DOHH2 (cell line): ENCODE measurements around the gene FAT2.

Source experiments
- EZH2phosphoT487 ChIP-seq: fragments of 200-600 bp; sonication (generic); IDR thresholded peaks from 2 replicates; pipeline ENCODE4 v1.6.1; 2017; ENCODE audit warnings: borderline replicate concordance, mild to moderate bottlenecking, antibody characterized with exemption, low read length, moderate library complexity, mixed read lengths
- TF ChIP-seq, protein P1 (sequence below): fragments of 200-600 bp; sonication (generic); IDR thresholded peaks from one replicate; pipeline ENCODE4 v1.5.1; 2014; ENCODE audit warnings: antibody characterized with exemption, mild to moderate bottlenecking, low read depth, low read length; ENCODE audit not compliant: poor library complexity, severe bottlenecking

DNA sequence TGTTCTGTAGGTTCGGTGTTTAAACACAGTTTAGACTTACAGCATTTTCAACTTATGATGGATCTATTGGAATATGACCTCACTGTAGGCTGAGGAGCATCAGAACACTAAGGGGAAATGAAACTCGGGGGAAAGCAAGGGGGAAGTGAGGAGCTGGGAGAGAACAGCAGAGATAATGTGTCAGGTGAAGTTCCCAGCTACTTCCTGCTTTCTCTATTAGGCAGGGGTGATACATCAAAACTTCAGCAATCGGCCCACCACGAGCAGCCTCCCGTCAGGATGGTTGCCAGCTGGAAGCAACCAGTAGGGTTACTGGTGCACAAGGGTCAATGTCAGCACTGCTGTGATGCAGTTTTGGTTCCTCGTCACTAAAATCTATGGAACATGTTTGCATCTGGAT, 34.3 kb downstream of the FAT2 start:
- TF ChIP-seq, protein P1, sequence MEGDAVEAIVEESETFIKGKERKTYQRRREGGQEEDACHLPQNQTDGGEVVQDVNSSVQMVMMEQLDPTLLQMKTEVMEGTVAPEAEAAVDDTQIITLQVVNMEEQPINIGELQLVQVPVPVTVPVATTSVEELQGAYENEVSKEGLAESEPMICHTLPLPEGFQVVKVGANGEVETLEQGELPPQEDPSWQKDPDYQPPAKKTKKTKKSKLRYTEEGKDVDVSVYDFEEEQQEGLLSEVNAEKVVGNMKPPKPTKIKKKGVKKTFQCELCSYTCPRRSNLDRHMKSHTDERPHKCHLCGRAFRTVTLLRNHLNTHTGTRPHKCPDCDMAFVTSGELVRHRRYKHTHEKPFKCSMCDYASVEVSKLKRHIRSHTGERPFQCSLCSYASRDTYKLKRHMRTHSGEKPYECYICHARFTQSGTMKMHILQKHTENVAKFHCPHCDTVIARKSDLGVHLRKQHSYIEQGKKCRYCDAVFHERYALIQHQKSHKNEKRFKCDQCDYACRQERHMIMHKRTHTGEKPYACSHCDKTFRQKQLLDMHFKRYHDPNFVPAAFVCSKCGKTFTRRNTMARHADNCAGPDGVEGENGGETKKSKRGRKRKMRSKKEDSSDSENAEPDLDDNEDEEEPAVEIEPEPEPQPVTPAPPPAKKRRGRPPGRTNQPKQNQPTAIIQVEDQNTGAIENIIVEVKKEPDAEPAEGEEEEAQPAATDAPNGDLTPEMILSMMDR = no peak
- TF ChIP-seq EZH2phosphoT487 = no peak
